Fibroblast of lung (primary cell): Measurements from ENCODE around the gene IL20RB.

Experiments used
- EZH2 ChIP-seq: IDR thresholded peaks from 2 replicates; pipeline ENCODE4 v1.5.1; 2012; ENCODE audit warnings: low read length, control low read depth, mild to moderate bottlenecking; ENCODE audit errors: missing control alignments
- TF ChIP-seq, protein P1 (sequence below), 2 donors: IDR thresholded peaks in 1 of 2; conservative IDR thresholded peaks in 1 of 2; 1 replicate in 1 of 2; 2 replicates in 1 of 2; pipeline ENCODE4 v1.5.1; 2011 to 2012; ENCODE audit warnings: low read length in 2 of 2, control low read depth in 1 of 2, inconsistent platforms in 1 of 2, low read depth in 1 of 2, mild to moderate bottlenecking in 1 of 2

DNA sequence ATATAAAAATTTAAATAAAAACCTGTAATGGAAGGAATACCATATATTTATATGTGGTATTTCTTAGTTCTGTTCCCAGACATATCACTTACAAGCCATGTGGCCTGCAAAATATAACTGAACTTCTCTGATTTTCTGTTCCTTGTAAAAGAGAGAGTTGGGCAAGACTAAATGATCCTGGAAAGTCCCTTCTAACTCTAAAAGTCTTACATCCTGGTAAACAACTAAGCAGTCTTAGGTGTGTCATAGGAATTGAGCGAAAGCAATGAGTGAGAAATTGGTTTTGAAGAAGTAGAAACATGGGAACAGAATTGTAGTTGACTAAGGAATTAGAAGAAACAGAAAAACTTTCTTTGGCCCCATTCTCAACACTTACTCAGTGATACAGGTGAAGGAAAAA is 25.3 kb upstream of the IL20RB start:
- TF ChIP-seq, protein P1, sequence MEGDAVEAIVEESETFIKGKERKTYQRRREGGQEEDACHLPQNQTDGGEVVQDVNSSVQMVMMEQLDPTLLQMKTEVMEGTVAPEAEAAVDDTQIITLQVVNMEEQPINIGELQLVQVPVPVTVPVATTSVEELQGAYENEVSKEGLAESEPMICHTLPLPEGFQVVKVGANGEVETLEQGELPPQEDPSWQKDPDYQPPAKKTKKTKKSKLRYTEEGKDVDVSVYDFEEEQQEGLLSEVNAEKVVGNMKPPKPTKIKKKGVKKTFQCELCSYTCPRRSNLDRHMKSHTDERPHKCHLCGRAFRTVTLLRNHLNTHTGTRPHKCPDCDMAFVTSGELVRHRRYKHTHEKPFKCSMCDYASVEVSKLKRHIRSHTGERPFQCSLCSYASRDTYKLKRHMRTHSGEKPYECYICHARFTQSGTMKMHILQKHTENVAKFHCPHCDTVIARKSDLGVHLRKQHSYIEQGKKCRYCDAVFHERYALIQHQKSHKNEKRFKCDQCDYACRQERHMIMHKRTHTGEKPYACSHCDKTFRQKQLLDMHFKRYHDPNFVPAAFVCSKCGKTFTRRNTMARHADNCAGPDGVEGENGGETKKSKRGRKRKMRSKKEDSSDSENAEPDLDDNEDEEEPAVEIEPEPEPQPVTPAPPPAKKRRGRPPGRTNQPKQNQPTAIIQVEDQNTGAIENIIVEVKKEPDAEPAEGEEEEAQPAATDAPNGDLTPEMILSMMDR (conservative IDR thresholded peaks at IDR 0.05 in 1 of 2, IDR thresholded peaks at IDR 0.05 in 1 of 2; ENCODE audit: low read depth in 1 of 2, low read length in 2 of 2) = no peak
- no peak for TF ChIP-seq EZH2
